Activated T-cell treated with anti-CD3 and anti-CD28 coated beads, Interleukin-2, amount 50 U/mL, for 24 hours (primary cell): ENCODE results near the gene ADPRHL1.
"Not testable (repeated sequence)": the region's sequence is repeated elsewhere in the genome, so short reads cannot be mapped to it uniquely, and the experiment has no call there.

ENCODE experiments used
- DNase-seq: peaks from one replicate; pipeline ENCODE4 v3.0.0-alpha.2; 2020
- H3K27ac Mint-ChIP-seq: 2 replicates; pipeline ENCODE4 v1.8.0; 2020; ENCODE audit warnings: mild to moderate bottlenecking, mixed read lengths
- H3K27me3 Mint-ChIP-seq: 2 replicates; pipeline ENCODE4 v1.8.0; 2020; ENCODE audit warnings: mixed read lengths
- H3K36me3 Mint-ChIP-seq: 2 replicates; pipeline ENCODE4 v1.8.0; 2020; ENCODE audit warnings: low read depth, mixed read lengths
- H3K4me1 Mint-ChIP-seq: 2 replicates; pipeline ENCODE4 v1.8.0; 2020; ENCODE audit warnings: low read depth, mixed read lengths
- H3K4me3 Mint-ChIP-seq: 2 replicates; pipeline ENCODE4 v1.8.0; 2020; ENCODE audit warnings: mild to moderate bottlenecking, moderate library complexity, mixed read lengths
- H3K9me3 Mint-ChIP-seq: 2 replicates; pipeline ENCODE4 v1.8.0; 2020; ENCODE audit warnings: mixed read lengths

Gene ADPRHL1

DNA sequence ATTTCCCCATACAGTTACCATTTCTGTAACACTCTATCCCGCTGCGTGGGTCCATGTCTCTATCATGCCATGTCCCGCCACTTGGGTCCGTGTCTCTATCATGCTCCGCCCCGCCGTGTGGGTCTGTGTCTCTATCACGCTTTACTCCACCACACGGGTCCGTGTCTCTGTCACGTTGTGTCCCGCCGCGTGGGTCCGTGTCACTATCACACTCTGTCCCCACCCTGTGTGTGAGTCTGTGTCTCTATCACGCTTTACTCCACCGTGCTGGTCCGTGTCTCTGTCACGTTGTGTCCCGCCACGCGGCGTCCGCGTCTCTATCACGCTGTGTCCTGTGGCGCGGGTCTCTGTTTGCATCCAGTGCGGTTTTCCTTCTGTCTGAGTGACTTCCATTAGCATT is 11.6 kb downstream of the ADPRHL1 start:
- H3K4me3 Mint-ChIP-seq, result no peak overlapping the region
- no peaks in the 10 kb centered on the region for H3K27me3 Mint-ChIP-seq
- H3K9me3 Mint-ChIP-seq, result peaks cover 4% of the 10 kb centered on the region
- no peak overlapping the region for H3K27ac Mint-ChIP-seq
- peaks cover 4% of the 10 kb centered on the region for H3K36me3 Mint-ChIP-seq
- H3K4me1 Mint-ChIP-seq, result no peaks in the 10 kb centered on the region
- no peak for DNase-seq

DNA sequence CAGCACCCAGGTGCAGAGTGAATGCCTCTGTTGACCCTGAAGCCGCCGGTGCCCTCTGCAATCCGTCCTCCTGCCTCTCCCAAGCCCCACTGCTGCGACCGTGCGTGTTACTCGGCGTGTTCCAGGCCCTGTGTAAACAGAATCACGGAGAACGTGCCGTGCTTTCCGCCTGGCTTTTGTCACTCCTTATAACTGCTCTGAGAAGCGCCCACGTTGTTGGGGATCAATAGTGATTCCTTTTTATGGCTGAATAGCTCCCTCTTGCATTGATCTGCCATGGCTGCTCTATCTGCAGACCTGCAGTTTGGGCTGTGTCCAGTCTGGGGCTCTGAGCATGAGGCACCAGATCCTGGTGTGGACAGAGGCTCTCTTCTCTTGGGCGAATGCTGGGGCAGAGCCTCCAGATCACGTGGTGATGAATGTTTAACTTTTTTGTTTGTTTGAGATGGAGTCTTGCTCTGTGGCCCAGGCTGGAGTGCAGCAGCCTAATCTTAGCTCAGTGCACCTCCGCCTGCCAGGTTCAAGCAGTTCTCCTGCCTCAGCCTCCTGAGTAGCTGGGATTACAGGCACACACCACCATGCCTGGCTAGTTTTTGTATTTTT is 15.8 kb downstream of the ADPRHL1 start:
- peaks cover under 1% of the 10 kb centered on the region for H3K36me3 Mint-ChIP-seq
- no peaks in the 10 kb centered on the region for H3K27me3 Mint-ChIP-seq
- no peak overlapping the region for H3K4me3 Mint-ChIP-seq
- H3K27ac Mint-ChIP-seq, result no peak overlapping the region
- H3K9me3 Mint-ChIP-seq, result peaks cover 3% of the 10 kb centered on the region
- no peak for DNase-seq
- H3K4me1 Mint-ChIP-seq, result no peaks in the 10 kb centered on the region

DNA sequence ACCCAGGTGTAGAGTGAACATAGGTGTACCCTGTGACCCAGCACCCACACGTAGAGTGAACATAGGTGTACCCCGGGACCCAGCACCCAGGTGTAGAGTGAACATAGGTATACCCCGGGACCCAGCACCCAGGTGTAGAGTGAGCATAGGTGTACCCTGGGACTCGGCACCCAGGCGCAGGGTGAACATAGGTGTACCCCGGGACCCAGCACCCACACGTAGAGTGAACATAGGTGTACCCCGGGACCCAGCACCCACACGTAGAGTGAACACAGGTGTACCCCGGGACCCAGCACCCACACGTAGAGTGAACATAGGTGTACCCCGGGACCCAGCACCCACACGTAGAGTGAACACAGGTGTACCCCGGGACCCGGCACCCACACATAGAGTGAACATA is 16.4 kb downstream of the ADPRHL1 start:
- H3K4me1 Mint-ChIP-seq, H3K4me3 Mint-ChIP-seq, DNase-seq, H3K36me3 Mint-ChIP-seq, H3K27me3 Mint-ChIP-seq, H3K9me3 Mint-ChIP-seq, H3K27ac Mint-ChIP-seq: not testable (repeated sequence)

- not testable (repeated sequence) for H3K27ac Mint-ChIP-seq, H3K9me3 Mint-ChIP-seq, H3K4me3 Mint-ChIP-seq, H3K27me3 Mint-ChIP-seq, H3K36me3 Mint-ChIP-seq, H3K4me1 Mint-ChIP-seq
- DNase-seq, result peak; percentile 33
These were observed 17.4 kb downstream of the ADPRHL1 start for GRCh38 chr13:113435907-113436306.

DNA sequence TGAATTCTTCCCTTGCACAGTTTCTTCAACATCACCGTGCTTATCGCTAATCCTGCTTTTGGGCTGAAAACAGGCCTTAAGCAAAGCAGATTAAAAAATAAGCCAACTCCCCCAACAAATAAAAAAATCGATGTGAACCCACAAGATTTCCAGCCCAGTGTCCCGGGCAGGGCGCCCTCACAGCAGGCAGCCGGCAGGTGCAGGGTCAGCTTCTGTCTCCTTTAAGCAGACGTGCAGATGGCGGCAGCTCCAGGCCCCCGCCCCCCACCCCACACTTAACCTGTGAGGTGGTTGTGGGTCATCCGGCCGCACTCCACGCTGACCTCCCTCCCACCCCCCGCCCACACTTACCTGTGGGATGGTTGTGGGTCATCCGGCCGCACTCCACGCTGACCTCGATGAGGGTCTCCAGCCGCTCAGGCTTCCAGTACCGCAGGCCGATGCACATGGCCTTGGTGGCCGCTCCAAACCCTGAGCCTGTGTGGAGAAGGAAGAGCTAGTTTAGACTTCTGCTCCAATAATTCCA is 19.8 kb downstream of the ADPRHL1 start:
- H3K27ac Mint-ChIP-seq, result no peak overlapping the region

GRCh38 chr13:113432506-113433270 is 20.6 kb downstream of the ADPRHL1 start:
- Mint-ChIP-seq H3K36me3 (no peaks in the 10 kb centered on the region), H3K9me3 (no peaks in the 10 kb centered on the region), H3K27ac (no peak overlapping the region), H3K4me3 (no peak overlapping the region), H3K4me1 (no peaks in the 10 kb centered on the region), H3K27me3 (no peaks in the 10 kb centered on the region)
- DNase-seq, result no peak

More for the DNA sequence above, 19.8 kb downstream of the ADPRHL1 start:
- Mint-ChIP-seq H3K27me3 (no peaks in the 10 kb centered on the region), H3K4me1 (no peaks in the 10 kb centered on the region), H3K9me3 (no peaks in the 10 kb centered on the region), H3K36me3 (no peaks in the 10 kb centered on the region), H3K4me3 (no peak overlapping the region)
- DNase-seq, result no peak

- Mint-ChIP-seq H3K36me3 (no peaks in the 10 kb centered on the region), H3K4me3 (no peak overlapping the region), H3K9me3 (no peaks in the 10 kb centered on the region), H3K27me3 (no peaks in the 10 kb centered on the region), H3K27ac (no peak overlapping the region), H3K4me1 (no peaks in the 10 kb centered on the region)
- DNase-seq, result no peak
These were observed 22.1 kb downstream of the ADPRHL1 start for GRCh38 chr13:113431171-113431570.

GRCh38 chr13:113430378-113431110 is 22.7 kb downstream of the ADPRHL1 start:
- H3K27ac Mint-ChIP-seq, result no peak overlapping the region
- no peak overlapping the region for H3K4me3 Mint-ChIP-seq
- H3K4me1 Mint-ChIP-seq, result no peaks in the 10 kb centered on the region
- H3K9me3 Mint-ChIP-seq, result no peaks in the 10 kb centered on the region
- DNase-seq, result no peak
- no peaks in the 10 kb centered on the region for H3K36me3 Mint-ChIP-seq
- no peaks in the 10 kb centered on the region for H3K27me3 Mint-ChIP-seq

GRCh38 chr13:113429608-113429985 is 23.7 kb downstream of the ADPRHL1 start:
- H3K4me1 Mint-ChIP-seq, result no peaks in the 10 kb centered on the region
- no peak overlapping the region for H3K27ac Mint-ChIP-seq
- no peak overlapping the region for H3K4me3 Mint-ChIP-seq
- DNase-seq, result no peak
- no peaks in the 10 kb centered on the region for H3K9me3 Mint-ChIP-seq
- no peaks in the 10 kb centered on the region for H3K36me3 Mint-ChIP-seq
- no peaks in the 10 kb centered on the region for H3K27me3 Mint-ChIP-seq

DNA sequence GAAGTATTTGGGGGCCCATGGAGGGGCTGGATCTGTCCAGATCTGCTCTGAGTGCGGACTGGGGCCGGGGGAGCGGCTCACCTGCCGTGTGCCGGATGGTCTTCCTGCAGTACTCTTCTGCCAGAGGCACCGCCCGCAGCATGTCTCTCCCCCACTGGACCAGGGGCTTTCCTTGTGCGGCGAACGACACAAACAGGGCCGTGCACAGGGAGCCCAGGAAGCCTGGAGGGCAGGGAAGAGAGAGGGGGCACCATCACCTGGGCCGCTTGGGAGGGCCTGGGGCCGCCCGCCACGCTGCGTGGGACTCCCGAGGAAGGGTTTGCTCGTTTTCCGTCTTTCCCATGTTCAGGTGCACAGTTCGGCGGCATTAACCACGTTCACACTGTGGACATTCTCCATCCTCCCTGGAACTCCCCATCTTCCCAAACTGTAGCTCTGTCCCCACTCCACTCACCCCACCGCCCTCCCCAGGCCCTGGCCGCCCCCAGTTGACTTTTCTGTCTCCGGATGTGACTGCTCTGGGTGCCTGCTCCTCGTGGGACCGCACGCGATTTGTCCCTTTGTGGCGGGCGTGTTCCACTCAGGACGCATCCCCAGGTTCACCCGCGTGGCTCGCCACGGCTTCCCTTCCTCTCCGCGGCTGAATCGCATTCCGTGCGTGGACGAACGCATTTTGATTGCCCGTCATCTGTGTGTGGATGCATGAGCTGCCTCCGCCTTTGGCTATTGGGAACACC is 24.2 kb downstream of the ADPRHL1 start:
- no peak overlapping the region for H3K4me3 Mint-ChIP-seq
- H3K9me3 Mint-ChIP-seq, result no peaks in the 10 kb centered on the region
- no peaks in the 10 kb centered on the region for H3K36me3 Mint-ChIP-seq
- H3K27ac Mint-ChIP-seq, result no peak overlapping the region
- H3K27me3 Mint-ChIP-seq, result no peaks in the 10 kb centered on the region
- no peaks in the 10 kb centered on the region for H3K4me1 Mint-ChIP-seq
- DNase-seq, result no peak

DNA sequence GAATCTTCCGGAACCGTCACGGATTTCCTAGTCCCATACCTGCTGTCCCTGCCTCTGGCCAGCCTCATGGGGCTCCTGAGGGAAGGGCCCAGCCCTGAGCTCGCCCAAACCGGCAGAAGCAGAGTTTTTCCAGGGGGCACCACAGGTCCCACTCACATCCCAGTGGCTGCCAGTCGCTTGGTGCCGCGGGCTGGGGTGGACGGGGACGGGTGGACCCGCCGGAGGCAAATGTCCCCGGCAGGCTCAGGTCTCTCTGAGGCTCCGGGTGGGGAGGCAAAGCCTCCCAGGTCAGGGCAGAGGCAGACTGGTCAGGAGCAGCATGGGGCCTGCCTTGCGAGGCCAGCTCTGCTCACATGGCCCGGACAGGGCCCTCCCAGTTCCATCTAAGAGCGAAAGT is 24.8 kb downstream of the ADPRHL1 start:
- Mint-ChIP-seq H3K36me3 (no peaks in the 10 kb centered on the region), H3K27me3 (no peaks in the 10 kb centered on the region), H3K4me3 (no peak overlapping the region), H3K9me3 (no peaks in the 10 kb centered on the region), H3K4me1 (no peaks in the 10 kb centered on the region), H3K27ac (no peak overlapping the region)
- no peak for DNase-seq

- Mint-ChIP-seq H3K4me3 (no peak overlapping the region), H3K4me1 (no peaks in the 10 kb centered on the region), H3K9me3 (no peaks in the 10 kb centered on the region)
These were observed 25.5 kb downstream of the ADPRHL1 start for GRCh38 chr13:113427562-113428468.

GRCh38 chr13:113426591-113426986 is 26.7 kb downstream of the ADPRHL1 start:
- H3K36me3 Mint-ChIP-seq, result no peaks in the 10 kb centered on the region
- H3K4me3 Mint-ChIP-seq, result no peak overlapping the region
- H3K27me3 Mint-ChIP-seq, result no peaks in the 10 kb centered on the region
- no peaks in the 10 kb centered on the region for H3K9me3 Mint-ChIP-seq
- no peak overlapping the region for H3K27ac Mint-ChIP-seq
- H3K4me1 Mint-ChIP-seq, result no peaks in the 10 kb centered on the region
- DNase-seq, result no peak

More at GRCh38 chr13:113427562-113428468, 25.5 kb downstream of the ADPRHL1 start:
- no peak for DNase-seq
- no peak overlapping the region for H3K27ac Mint-ChIP-seq
- no peaks in the 10 kb centered on the region for H3K36me3 Mint-ChIP-seq
- no peaks in the 10 kb centered on the region for H3K27me3 Mint-ChIP-seq
